Ovary (tissue), 3 donors: ENCODE results near the gene CTNND2.

Experiments used
- CTCF ChIP-seq, 3 donors: fragments of 450-650 bp in 2 of 3; fragments of 200-600 bp in 1 of 3; IDR thresholded peaks; one replicate each; pipeline versions ENCODE4 v1.5.1 to v1.8.0; 2016 to 2022; ENCODE audit warnings: antibody characterized with exemption in 3 of 3, mild to moderate bottlenecking in 1 of 3
- EP300 ChIP-seq: sonication (generic); formaldehyde crosslinking; IDR thresholded peaks from one replicate; pipeline ENCODE4 v1.6.1; 2017; ENCODE audit warnings: antibody characterized with exemption
- donor health status: DM: no; HTN: no; CAD: no.

- TF ChIP-seq CTCF (IDR thresholded peaks at IDR 0.05), result no peak
- TF ChIP-seq EP300, result no peak
Measured at GRCh38 chr5:11394933-11395332, 509.3 kb downstream of the CTNND2 start.
